Gastroesophageal sphincter (tissue), 4 donors: ENCODE results near the gene HS6ST2. TPM values are rescaled to one million over a fixed set of nuclear protein-coding genes. Genes with fewer than 3 reads are reported as not detected.

ENCODE experiments used
- ATAC-seq: fragments of 150-250 bp; one replicate; pipeline ENCODE4 v1.9.1; 2016; ENCODE audit warnings: mild to moderate bottlenecking, moderate library complexity
- H3K27ac ChIP-seq, 4 donors: fragments of 200-600 bp; sonication (generic) in 3 of 4; 1 replicate in 3 of 4; 2 replicates in 1 of 4; pipeline ENCODE4 v1.5.1; 2016 to 2019
- H3K27me3 ChIP-seq: fragments of 200-600 bp; sonication (generic); one replicate; pipeline ENCODE4 v1.5.1; 2019
- H3K36me3 ChIP-seq, 2 donors: fragments of 200-600 bp; sonication (generic); one replicate each; pipeline ENCODE4 v1.5.1; 2019; ENCODE audit warnings: control low read depth in 1 of 2
- H3K4me1 ChIP-seq, 3 donors: fragments of 200-600 bp; sonication (generic); 1 replicate in 2 of 3; 2 replicates in 1 of 3; pipeline ENCODE4 v1.5.1; 2016 to 2019; ENCODE audit warnings: control low read depth in 2 of 3
- H3K4me3 ChIP-seq, 2 donors: fragments of 200-600 bp; sonication (generic); one replicate each; pipeline ENCODE4 v1.5.1; 2019; ENCODE audit warnings: mild to moderate bottlenecking in 1 of 2, moderate library complexity in 1 of 2
- H3K9me3 ChIP-seq, 3 donors: fragments of 200-600 bp; sonication (generic); one replicate each; pipeline ENCODE4 v1.5.1; 2017 to 2019; ENCODE audit warnings: control low read depth in 2 of 3
- EP300 ChIP-seq: sonication (generic); formaldehyde crosslinking; IDR thresholded peaks from one replicate; pipeline ENCODE4 v1.6.1; 2017; ENCODE audit warnings: antibody characterized with exemption, mild to moderate bottlenecking
- POLR2A ChIP-seq, 2 donors: fragments of 450-650 bp; IDR thresholded peaks; one replicate each; pipeline ENCODE4 v1.6.1; 2017; ENCODE audit warnings: antibody characterized with exemption in 2 of 2, mild to moderate bottlenecking in 2 of 2, moderate library complexity in 1 of 2
- POLR2AphosphoS5 ChIP-seq: sonication (generic); formaldehyde crosslinking; IDR thresholded peaks from one replicate; pipeline ENCODE4 v1.6.1; 2017; ENCODE audit warnings: antibody characterized with exemption
- WGBS, 2 donors: methylation state at CpG; one replicate each; pipeline ENCODE4 v1.1.5; 2018; ENCODE audit warnings: low coverage in 1 of 2; 5-methylcytosine and 5-hydroxymethylcytosine counted together
- total RNA-seq, 4 donors: library from RNA; depleted of rRNA; stranded (reverse); fragments of >200 nt; gene quantifications; one replicate each; pipeline ENCODE4 v1.1.0, GENCODE V29; 2016
- TF ChIP-seq, protein P1 (sequence below), 4 experiments: fragments of 200-600 bp in 2 of 4; fragments of 450-650 bp in 2 of 4; sonication (generic) in 1 of 4; IDR thresholded peaks; one replicate each; pipeline ENCODE4 v1.5.1; 2017 to 2019; ENCODE audit warnings: antibody characterized with exemption in 4 of 4, mild to moderate bottlenecking in 2 of 4, moderate library complexity in 2 of 4

The HS6ST2 gene
- total RNA-seq, 4 donors from 2014 or later: 0.08 to 1.9 (median 0.22) TPM

DNA sequence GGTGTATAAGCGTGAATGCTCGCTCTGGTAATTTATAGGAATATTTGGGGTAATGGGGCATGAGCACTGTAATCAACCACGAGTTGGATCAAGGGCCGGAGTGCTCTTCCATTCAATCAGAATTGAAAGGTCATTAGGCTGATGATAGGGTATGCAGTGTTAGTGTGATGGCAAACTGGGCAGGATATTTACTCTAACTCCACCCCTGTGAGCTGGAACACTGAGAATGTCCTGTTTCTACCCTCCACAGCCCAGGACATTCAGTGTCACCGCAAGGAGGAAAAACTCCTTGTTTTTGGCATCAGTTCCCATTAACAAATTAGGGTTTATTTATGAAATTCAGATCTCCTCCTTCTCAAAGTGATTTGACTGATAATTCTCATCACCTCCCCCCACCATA, 137.8 kb downstream of the HS6ST2 start:
- Histone ChIP-seq H3K36me3 (no peaks in the 10 kb centered on the region), H3K27me3 (no peaks in the 10 kb centered on the region), H3K4me1 (no peaks in the 10 kb centered on the region), H3K4me3 (no peak overlapping the region), H3K9me3 (no peaks in the 10 kb centered on the region), H3K27ac (no peak overlapping the region)
- TF ChIP-seq, protein P1, sequence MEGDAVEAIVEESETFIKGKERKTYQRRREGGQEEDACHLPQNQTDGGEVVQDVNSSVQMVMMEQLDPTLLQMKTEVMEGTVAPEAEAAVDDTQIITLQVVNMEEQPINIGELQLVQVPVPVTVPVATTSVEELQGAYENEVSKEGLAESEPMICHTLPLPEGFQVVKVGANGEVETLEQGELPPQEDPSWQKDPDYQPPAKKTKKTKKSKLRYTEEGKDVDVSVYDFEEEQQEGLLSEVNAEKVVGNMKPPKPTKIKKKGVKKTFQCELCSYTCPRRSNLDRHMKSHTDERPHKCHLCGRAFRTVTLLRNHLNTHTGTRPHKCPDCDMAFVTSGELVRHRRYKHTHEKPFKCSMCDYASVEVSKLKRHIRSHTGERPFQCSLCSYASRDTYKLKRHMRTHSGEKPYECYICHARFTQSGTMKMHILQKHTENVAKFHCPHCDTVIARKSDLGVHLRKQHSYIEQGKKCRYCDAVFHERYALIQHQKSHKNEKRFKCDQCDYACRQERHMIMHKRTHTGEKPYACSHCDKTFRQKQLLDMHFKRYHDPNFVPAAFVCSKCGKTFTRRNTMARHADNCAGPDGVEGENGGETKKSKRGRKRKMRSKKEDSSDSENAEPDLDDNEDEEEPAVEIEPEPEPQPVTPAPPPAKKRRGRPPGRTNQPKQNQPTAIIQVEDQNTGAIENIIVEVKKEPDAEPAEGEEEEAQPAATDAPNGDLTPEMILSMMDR (IDR thresholded peaks at IDR 0.05): no peak
- TF ChIP-seq EP300: no peak
- no peak for TF ChIP-seq POLR2AphosphoS5
- ATAC-seq: no peak
- WGBS, 2 donors: 71% methylated on average over 5 of the region's 5 CpGs; no CpG with 5 or more reads in 1 of the 2 donors

DNA sequence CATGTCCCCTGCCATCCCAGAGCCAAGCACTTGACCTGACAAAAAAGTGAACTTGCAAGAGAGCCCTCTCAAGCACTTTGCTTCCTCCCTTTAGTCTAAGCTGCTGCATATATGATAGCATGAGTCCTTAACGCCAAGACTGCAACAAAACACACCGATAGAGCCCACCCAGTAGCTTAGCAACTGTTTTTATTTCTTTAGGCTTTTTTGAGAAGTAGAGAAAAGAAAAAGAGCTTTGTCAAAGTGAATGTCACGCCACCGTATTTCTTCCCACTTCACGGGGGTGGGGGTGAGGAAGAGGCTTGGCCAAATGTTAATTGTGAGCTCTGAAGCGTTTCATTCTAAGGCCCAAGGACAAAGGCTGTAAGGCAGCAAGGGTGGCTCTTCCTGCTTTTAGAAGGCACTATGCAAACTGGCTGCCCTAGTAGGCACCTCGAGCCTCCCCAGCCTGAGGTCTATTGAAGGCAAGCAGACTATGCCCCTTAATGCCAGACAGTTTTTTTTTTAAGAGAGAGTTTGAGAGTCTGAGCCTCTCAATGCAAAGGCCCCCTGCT, 138.6 kb downstream of the HS6ST2 start:
- Histone ChIP-seq H3K9me3 (no peaks in the 10 kb centered on the region), H3K27me3 (no peaks in the 10 kb centered on the region), H3K4me3 (no peak overlapping the region), H3K36me3 (no peaks in the 10 kb centered on the region), H3K4me1 (no peaks in the 10 kb centered on the region), H3K27ac (no peak overlapping the region)
- 72 to 77% methylated on average over 5 to 6 of the region's 7 CpGs for whole genome bisulfite sequencing, 2 donors
- ATAC-seq: no peak
- TF ChIP-seq, protein P1 (IDR thresholded peaks at IDR 0.05): no peak
- TF ChIP-seq EP300 (no peak), POLR2AphosphoS5 (no peak), POLR2A (IDR thresholded peaks at IDR 0.05) (no peak)

DNA sequence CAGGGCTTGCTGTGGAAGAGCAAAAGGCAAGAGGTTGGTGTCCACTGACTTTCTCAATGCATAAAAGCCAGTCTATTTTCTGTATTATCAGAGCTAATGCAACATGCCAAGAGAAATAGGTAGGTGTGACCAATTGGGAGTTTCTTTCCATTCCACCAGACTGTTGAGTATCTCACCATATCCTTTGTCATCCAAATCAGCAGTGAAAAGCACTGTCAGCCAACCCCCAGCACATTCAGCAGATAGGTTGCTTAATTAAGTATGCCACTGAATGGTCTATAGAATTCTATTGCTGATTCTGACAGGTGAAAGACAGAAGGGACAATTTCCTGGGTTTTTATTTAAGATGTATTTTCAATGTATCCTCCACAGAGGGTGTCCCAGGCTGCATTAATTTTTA, 139.8 kb downstream of the HS6ST2 start:
- Histone ChIP-seq H3K27me3 (no peaks in the 10 kb centered on the region), H3K27ac (no peak overlapping the region), H3K4me1 (no peaks in the 10 kb centered on the region), H3K4me3 (no peak overlapping the region), H3K36me3 (no peaks in the 10 kb centered on the region), H3K9me3 (no peaks in the 10 kb centered on the region)
- ATAC-seq: no peak
- TF ChIP-seq, protein P1 (IDR thresholded peaks at IDR 0.05): no peak
- TF ChIP-seq EP300 (no peak), POLR2AphosphoS5 (no peak), POLR2A (IDR thresholded peaks at IDR 0.05) (no peak)

DNA sequence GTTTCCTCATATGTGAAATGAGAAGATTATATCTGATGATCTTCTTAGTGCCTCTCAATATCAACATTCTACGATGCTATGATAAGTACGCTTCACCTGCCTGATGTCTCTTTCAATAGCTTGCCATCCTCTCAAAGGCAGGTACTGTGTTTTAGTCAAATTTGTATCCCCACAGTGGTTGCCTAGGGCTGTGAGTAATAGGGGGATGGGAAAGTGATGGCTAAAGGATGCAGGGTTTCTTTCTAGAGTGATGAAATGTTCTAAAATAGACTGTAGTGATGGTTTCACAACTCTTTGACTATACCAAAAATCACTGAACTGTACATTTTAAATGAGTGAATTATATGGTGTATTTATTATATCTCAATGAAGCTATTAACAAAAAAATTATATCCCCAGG, 142.8 kb downstream of the HS6ST2 start:
- no peak for TF ChIP-seq EP300
- TF ChIP-seq POLR2A (IDR thresholded peaks at IDR 0.05): no peak
- H3K4me1 ChIP-seq: no peaks in the 10 kb centered on the region
- 92 to 94% methylated on average over 2 of the region's 2 CpGs for WGBS, 2 donors
- no peaks in the 10 kb centered on the region for H3K36me3 ChIP-seq
- no peaks in the 10 kb centered on the region for H3K27me3 ChIP-seq
- no peak overlapping the region for H3K27ac ChIP-seq
- H3K4me3 ChIP-seq: no peak overlapping the region
- ATAC-seq: no peak
- H3K9me3 ChIP-seq: no peaks in the 10 kb centered on the region

DNA sequence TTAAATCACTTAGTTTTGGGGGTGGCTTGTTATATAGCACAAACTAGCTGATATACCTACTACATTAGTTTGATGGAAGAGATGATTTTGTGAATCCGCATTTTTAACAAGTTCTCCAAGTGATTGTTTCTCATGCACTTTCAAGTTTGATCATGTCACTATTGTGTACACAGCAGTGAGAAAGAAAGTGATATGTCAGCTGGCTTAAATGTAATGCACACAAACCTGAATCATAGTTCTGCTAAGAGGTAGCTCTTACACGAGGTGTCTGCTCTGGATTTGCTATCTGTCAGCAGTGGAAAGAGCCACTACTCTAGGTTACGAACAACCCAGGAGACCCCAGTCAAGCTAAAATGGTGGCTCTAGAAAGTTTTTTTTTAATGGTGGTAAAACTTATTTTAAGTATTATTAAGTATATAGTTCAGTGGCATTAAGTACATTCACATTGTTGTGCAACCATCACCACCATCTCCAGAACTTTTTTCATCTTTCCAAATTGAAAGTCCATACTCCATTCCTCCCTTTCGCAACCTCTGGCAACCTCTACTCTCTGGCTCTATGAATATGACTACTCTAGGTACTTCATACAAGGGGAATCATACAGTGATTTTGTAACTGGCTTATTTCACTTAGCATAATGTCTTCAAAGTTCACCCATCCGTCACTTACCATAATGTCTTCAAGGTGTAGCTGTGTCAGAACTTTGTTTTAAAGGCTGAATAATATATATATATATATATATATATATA, 147.3 kb downstream of the HS6ST2 start:
- no peaks in the 10 kb centered on the region for H3K4me1 ChIP-seq
- no peak for ATAC-seq
- no peak overlapping the region for H3K27ac ChIP-seq
- no peak for TF ChIP-seq POLR2AphosphoS5
- TF ChIP-seq POLR2A (IDR thresholded peaks at IDR 0.05): no peak
- TF ChIP-seq, protein P1 (IDR thresholded peaks at IDR 0.05): no peak
- TF ChIP-seq EP300: no peak
- no peaks in the 10 kb centered on the region for H3K27me3 ChIP-seq
- no peaks in the 10 kb centered on the region for H3K36me3 ChIP-seq
- 83 to 85% methylated on average over 4 to 5 of the region's 5 CpGs for WGBS, 2 donors
- no peaks in the 10 kb centered on the region for H3K9me3 ChIP-seq
- H3K4me3 ChIP-seq: no peak overlapping the region
